SK-N-SH treated with all-trans-retinoic acid at 6 μM for 48 hours (cell line): ENCODE measurements around the gene MAML2.

Experiments
- ARNTL ChIP-seq: fragments of 450-650 bp; formaldehyde crosslinking; IDR thresholded peaks from 2 replicates; pipeline ENCODE4 v1.5.0; 2020; ENCODE audit warnings: low read depth, mild to moderate bottlenecking, moderate library complexity, borderline replicate concordance
- BACH2 ChIP-seq: fragments of 250-450 bp; sonication (Bioruptor Pico); IDR thresholded peaks from 2 replicates; pipeline ENCODE4 v1.9.0; 2021; ENCODE audit warnings: mild to moderate bottlenecking, borderline replicate concordance
- GLIS3 ChIP-seq: fragments of 250-450 bp; sonication (Bioruptor Pico); IDR thresholded peaks from 2 replicates; pipeline ENCODE4 v1.5.0; 2020; ENCODE audit warnings: mild to moderate bottlenecking, moderate library complexity
- ZFP30 ChIP-seq: fragments of 450-650 bp; formaldehyde crosslinking; IDR thresholded peaks from 2 replicates; pipeline ENCODE4 v1.5.0; 2022; ENCODE audit warnings: mild to moderate bottlenecking, moderate library complexity

GRCh38 chr11:96276836-96277235 is 66.2 kb downstream of the MAML2 start:
- TF ChIP-seq ZFP30 (CRISPR knock-in tag) (no peak), BACH2 (CRISPR knock-in tag) (no peak), GLIS3 (CRISPR knock-in tag) (no peak), ARNTL (no peak)
